Left renal cortex interstitium (tissue), 4 donors: ENCODE results near the gene SELENOM. TPM values are rescaled to one million over a fixed set of nuclear protein-coding genes. Genes with fewer than 3 reads are reported as not detected.
"Not testable (repeated sequence)": the region's sequence is repeated elsewhere in the genome, so short reads cannot be mapped to it uniquely, and the experiment has no call there.

Source experiments
- DNase-seq, 4 donors: peaks; one replicate each; pipeline ENCODE4 v3.0.0-alpha.2; 2013; ENCODE audit warnings: low read depth in 4 of 4, low spot score in 2 of 4, missing footprints in 1 of 4
- polyA plus RNA-seq, 4 donors: library from polyadenylated mRNA; unstranded; fragments of 120-200 nt; gene quantifications; one replicate each; pipeline ENCODE4 v1.2.1, GENCODE V29; 2013; ENCODE audit not compliant: insufficient read length in 4 of 4

Gene SELENOM
- polyA plus RNA-seq, 4 donors = 8.6 to 23.9 (median 10.3) TPM

- no peak for DNase-seq
Observed at GRCh38 chr22:31134688-31135087, 27.3 kb upstream of the SELENOM start.

GRCh38 chr22:31133911-31134310 is 26.5 kb upstream of the SELENOM start:
- DNase-seq = no peak

GRCh38 chr22:31130873-31131272 is 23.5 kb upstream of the SELENOM start:
- no peak for DNase-seq

GRCh38 chr22:31128156-31128555 is 20.8 kb upstream of the SELENOM start:
- DNase-seq = no peak

GRCh38 chr22:31127181-31127772 is 19.9 kb upstream of the SELENOM start:
- no peak for DNase-seq

GRCh38 chr22:31126869-31127175 is 19.5 kb upstream of the SELENOM start:
- DNase-seq = no peak

- no peak for DNase-seq
Observed at GRCh38 chr22:31126128-31126868, 18.9 kb upstream of the SELENOM start.

- DNase-seq = no peak
Observed at GRCh38 chr22:31125521-31126117, 18.3 kb upstream of the SELENOM start.

- DNase-seq = no peak
Observed at GRCh38 chr22:31124811-31125465, 17.6 kb upstream of the SELENOM start.

- DNase-seq = no peak
Observed at GRCh38 chr22:31124290-31124689, 16.9 kb upstream of the SELENOM start.

- no peak for DNase-seq
Observed at GRCh38 chr22:31123292-31123602, 15.9 kb upstream of the SELENOM start.

- no peak for DNase-seq
Observed at GRCh38 chr22:31122532-31123291, 15.3 kb upstream of the SELENOM start, which contains the start of gene INPP5J. Gene INPP5J (plus strand): TSS chr22:31122966. CDS start chr22:31123015, 49 bp downstream.

- DNase-seq = no peak
Observed at GRCh38 chr22:31122196-31122531, 14.8 kb upstream of the SELENOM start.

GRCh38 chr22:31121403-31121802 is 14.0 kb upstream of the SELENOM start:
- no peak for DNase-seq

- DNase-seq = no peak
Observed at GRCh38 chr22:31120642-31121041, 13.3 kb upstream of the SELENOM start.

GRCh38 chr22:31120230-31120629 is 12.9 kb upstream of the SELENOM start:
- no peak for DNase-seq

GRCh38 chr22:31119026-31119717 is 11.8 kb upstream of the SELENOM start:
- no peak for DNase-seq

- no peak for DNase-seq
Observed at GRCh38 chr22:31118046-31118820, 10.9 kb upstream of the SELENOM start.

- not testable (repeated sequence) for DNase-seq
Observed at GRCh38 chr22:31112547-31113091, 5.3 kb upstream of the SELENOM start.

GRCh38 chr22:31107894-31108218 is 488 bp upstream of the SELENOM start:
- no peak for DNase-seq
